Activated T-helper 1 cell treated with anti-CD3 and anti-CD28 coated beads, Interleukin-2, amount 50 U/mL, for 16 hours (primary cell): Measurements from ENCODE around the gene POSTN.

Source experiments
- DNase-seq, 2 donors: peaks; one replicate each; pipeline ENCODE4 v3.0.0-alpha.2; 2020; ENCODE audit warnings: low read depth in 1 of 2, low spot score in 1 of 2

Gene POSTN

GRCh38 chr13:37526710-37527473 lies 71.7 kb downstream of the POSTN start:
- no peak for DNase-seq

GRCh38 chr13:37515226-37515625 lies 83.3 kb downstream of the POSTN start:
- no peak for DNase-seq
